ENCODE data around the gene ASF1B. TPM values are rescaled to one million over a fixed set of nuclear protein-coding genes. Genes with fewer than 3 reads are reported as not detected.

ASF1B gene
- total RNA-seq, 4 donors from 2014 or later, result 1.2 TPM; not detected in 3

- peaks cover 0 to 54% of the 10 kb centered on the region in 2 donors for H3K36me3 ChIP-seq
- H3K4me3 ChIP-seq, result peak overlapping the region in 1 of 2 donors; percentile 12
- TF ChIP-seq CTCF (IDR thresholded peaks at IDR 0.05) (no peak), EP300 (IDR thresholded peaks at IDR 0.05) (no peak), POLR2AphosphoS5 (IDR thresholded peaks at IDR 0.05) (no peak), POLR2A (IDR thresholded peaks at IDR 0.05) (no peak)
- H3K27ac ChIP-seq, result peak overlapping the region in 1 of 4 donors; percentile 37
- no peaks in the 10 kb centered on the region for H3K27me3 ChIP-seq
- H3K9me3 ChIP-seq, result no peaks in the 10 kb centered on the region
- WGBS, 2 donors (ENCODE audit: low coverage in 1 of 2), result 60 to 65% methylated on average over 7 to 12 of the region's 20 CpGs
- ATAC-seq, result no peak
- H3K4me1 ChIP-seq, result peaks cover 0 to 23% (median 16%) of the 10 kb centered on the region in 3 donors
Measured at GRCh38 chr19:14165990-14166830, 29.8 kb upstream of the ASF1B start.

- H3K9me3 ChIP-seq, result no peaks in the 10 kb centered on the region
- TF ChIP-seq POLR2AphosphoS5 (IDR thresholded peaks at IDR 0.05) (no peak), EP300 (IDR thresholded peaks at IDR 0.05) (no peak), POLR2A (IDR thresholded peaks at IDR 0.05) (no peak), CTCF (IDR thresholded peaks at IDR 0.05) (no peak)
- H3K4me1 ChIP-seq, result peaks cover 0 to 23% (median 16%) of the 10 kb centered on the region in 3 donors
- no peak for ATAC-seq
- no peak overlapping the region for H3K27ac ChIP-seq
- H3K4me3 ChIP-seq, result no peak overlapping the region
- no peaks in the 10 kb centered on the region for H3K27me3 ChIP-seq
- 52% methylated on average over 2 of the region's 16 CpGs; no CpG with 5 or more reads in 1 of the 2 donors for WGBS, 2 donors (ENCODE audit: low coverage in 1 of 2)
- peaks cover 0 to 51% of the 10 kb centered on the region in 2 donors for H3K36me3 ChIP-seq
Measured at GRCh38 chr19:14164724-14165493, 28.5 kb upstream of the ASF1B start.

GRCh38 chr19:14164082-14164481 lies 27.7 kb upstream of the ASF1B start:
- no peak for ATAC-seq
- Histone ChIP-seq H3K9me3 (no peaks in the 10 kb centered on the region), H3K4me3 (no peak overlapping the region), H3K27ac (no peak overlapping the region), H3K27me3 (no peaks in the 10 kb centered on the region), H3K4me1 (peaks cover 0 to 23% (median 16%) of the 10 kb centered on the region in 3 donors), H3K36me3 (peaks cover 0 to 51% of the 10 kb centered on the region in 2 donors)
- no peak for TF ChIP-seq POLR2AphosphoS5 (IDR thresholded peaks at IDR 0.05)
- TF ChIP-seq POLR2A (IDR thresholded peaks at IDR 0.05), result no peak
- WGBS, 2 donors (ENCODE audit: low coverage in 1 of 2), result 80% methylated on average over 1 of the region's 11 CpGs; no CpG with 5 or more reads in 1 of the 2 donors

GRCh38 chr19:14162871-14163297 lies 26.5 kb upstream of the ASF1B start:
- Histone ChIP-seq H3K4me1 (peaks cover 0 to 21% (median 14%) of the 10 kb centered on the region in 3 donors), H3K27ac (no peak overlapping the region), H3K9me3 (no peaks in the 10 kb centered on the region), H3K4me3 (no peak overlapping the region), H3K36me3 (peaks cover 0 to 55% of the 10 kb centered on the region in 2 donors), H3K27me3 (no peaks in the 10 kb centered on the region)
- no peak for TF ChIP-seq CTCF (IDR thresholded peaks at IDR 0.05)
- no peak for TF ChIP-seq EP300 (IDR thresholded peaks at IDR 0.05)
- no peak for TF ChIP-seq POLR2A (IDR thresholded peaks at IDR 0.05)
- no peak for TF ChIP-seq POLR2AphosphoS5 (IDR thresholded peaks at IDR 0.05)
- no peak for ATAC-seq
- 79 to 96% methylated on average over 3 to 24 of the region's 38 CpGs for WGBS, 2 donors (ENCODE audit: low coverage in 1 of 2)

- H3K4me3 ChIP-seq, result no peak overlapping the region
- WGBS, 2 donors (ENCODE audit: low coverage in 1 of 2), result no CpG with 5 or more reads among the region's 19 CpGs
- peaks cover 0 to 6% (median 0%) of the 10 kb centered on the region in 3 donors for H3K4me1 ChIP-seq
- ATAC-seq, result no peak
- no peaks in the 10 kb centered on the region for H3K27me3 ChIP-seq
- H3K9me3 ChIP-seq, result no peaks in the 10 kb centered on the region
- no peak overlapping the region for H3K27ac ChIP-seq
- TF ChIP-seq POLR2A (IDR thresholded peaks at IDR 0.05), result no peak
- H3K36me3 ChIP-seq, result peaks cover 0 to 71% of the 10 kb centered on the region in 2 donors
Measured at GRCh38 chr19:14161305-14161704, 24.9 kb upstream of the ASF1B start.

All from gastroesophageal sphincter (tissue), 4 donors.